Measurements from ENCODE around the gene SPON2. TPM values are rescaled to one million over a fixed set of nuclear protein-coding genes. Genes with fewer than 3 reads are reported as not detected.

Gene SPON2
- total RNA-seq, 3 donors from 2014 or later (not counting 1 experiment from before 2014, with no cell fraction given) = 1,124 to 1,574 (median 1,339) TPM

GRCh38 chr4:1206299-1207156 is 34.1 kb upstream of the SPON2 start:
- DNase-seq (no peak), ATAC-seq (no peak)
- WGBS (ENCODE audit: insufficient coverage) = 92% methylated on average over 21 of the region's 21 CpGs
- TF ChIP-seq CTCF (IDR thresholded peaks at IDR 0.05) = no peak
- peak overlapping the region; percentile 89 for H3K27ac ChIP-seq (ENCODE audit: low read length)
- Mint-ChIP-seq H3K27me3 (ENCODE audit: low read depth in 2 of 2) (no peaks in the 10 kb centered on the region), H3K9me3 (no peaks in the 10 kb centered on the region), H3K4me3 (no peak overlapping the region), H3K36me3 (no peaks in the 10 kb centered on the region), H3K4me1 (peaks cover 39 to 55% of the 10 kb centered on the region in 2 donors), H3K27ac (peak overlapping the region in 1 of 2 donors; percentile 51)
- H3K36me3 ChIP-seq (ENCODE audit: control insufficient read depth, insufficient read depth, low read length) = peaks cover 20% of the 10 kb centered on the region
- H3K4me1 ChIP-seq (ENCODE audit: control insufficient read depth, insufficient read depth, low read length) = peaks cover 73% of the 10 kb centered on the region
- no peak overlapping the region for H3K4me3 ChIP-seq (ENCODE audit: low read length)
- no peaks in the 10 kb centered on the region for H3K9me3 ChIP-seq (ENCODE audit: control insufficient read depth, insufficient read depth, low read length)
- intact Hi-C loops (cut with micrococcal nuclease) = no loop called here
- H3K27me3 ChIP-seq (ENCODE audit: control insufficient read depth, insufficient read depth, low read length) = no peaks in the 10 kb centered on the region

- H3K36me3 ChIP-seq (ENCODE audit: control insufficient read depth, insufficient read depth, low read length) = peaks cover 12% of the 10 kb centered on the region
- H3K27ac ChIP-seq (ENCODE audit: low read length) = peak overlapping the region; percentile 89
- no peaks in the 10 kb centered on the region for H3K9me3 ChIP-seq (ENCODE audit: control insufficient read depth, insufficient read depth, low read length)
- ATAC-seq (no peak), DNase-seq (peak in 1 of 2 donors; percentile 13)
- Mint-ChIP-seq H3K9me3 (no peaks in the 10 kb centered on the region), H3K27ac (peak overlapping the region; percentile 98 to 100), H3K36me3 (no peaks in the 10 kb centered on the region), H3K4me3 (no peak overlapping the region), H3K27me3 (ENCODE audit: low read depth in 2 of 2) (no peaks in the 10 kb centered on the region), H3K4me1 (peaks cover 44 to 61% of the 10 kb centered on the region in 2 donors)
- intact Hi-C loops (cut with micrococcal nuclease) = no loop called here
- no peaks in the 10 kb centered on the region for H3K27me3 ChIP-seq (ENCODE audit: control insufficient read depth, insufficient read depth, low read length)
- peaks cover 81% of the 10 kb centered on the region for H3K4me1 ChIP-seq (ENCODE audit: control insufficient read depth, insufficient read depth, low read length)
- H3K4me3 ChIP-seq (ENCODE audit: low read length) = no peak overlapping the region
- 91% methylated on average over 15 of the region's 17 CpGs for WGBS (ENCODE audit: insufficient coverage)
- no peak for TF ChIP-seq CTCF (IDR thresholded peaks at IDR 0.05)
Observed at GRCh38 chr4:1205586-1206298, 33.4 kb upstream of the SPON2 start.

GRCh38 chr4:1204828-1205585 is 32.6 kb upstream of the SPON2 start:
- Mint-ChIP-seq H3K27ac (peak overlapping the region; percentile 98 to 100), H3K4me3 (peak overlapping the region; percentile 92), H3K4me1 (peaks cover 47 to 65% of the 10 kb centered on the region in 2 donors), H3K27me3 (ENCODE audit: low read depth in 2 of 2) (no peaks in the 10 kb centered on the region), H3K9me3 (no peaks in the 10 kb centered on the region), H3K36me3 (no peaks in the 10 kb centered on the region)
- peak in 1 of 2 donors; percentile 14 for DNase-seq
- ATAC-seq = no peak
- H3K9me3 ChIP-seq (ENCODE audit: control insufficient read depth, insufficient read depth, low read length) = no peaks in the 10 kb centered on the region
- no peak for TF ChIP-seq CTCF (IDR thresholded peaks at IDR 0.05)
- no peaks in the 10 kb centered on the region for H3K27me3 ChIP-seq (ENCODE audit: control insufficient read depth, insufficient read depth, low read length)
- peak overlapping the region; percentile 11 for H3K4me3 ChIP-seq (ENCODE audit: low read length)
- H3K4me1 ChIP-seq (ENCODE audit: control insufficient read depth, insufficient read depth, low read length) = peaks cover 89% of the 10 kb centered on the region
- H3K27ac ChIP-seq (ENCODE audit: low read length) = peak overlapping the region; percentile 89
- intact Hi-C loops (cut with micrococcal nuclease) = loop anchor here (5.0 kb wide), 1 partner anchor 273 kb away; the partner anchor contains the start of genes GAK and TMEM175
- 77% methylated on average over 25 of the region's 25 CpGs for WGBS (ENCODE audit: insufficient coverage)
- peaks cover 6% of the 10 kb centered on the region for H3K36me3 ChIP-seq (ENCODE audit: control insufficient read depth, insufficient read depth, low read length)

Measured in natural killer cell (primary cell).